IMR-90 (cell line): ENCODE measurements around the gene SCAF1.

Experiments
- BHLHE40 ChIP-seq: fragments of 150-350 bp; IDR thresholded peaks from 2 replicates; pipeline ENCODE4 v1.6.1; 2016; ENCODE audit warnings: mild to moderate bottlenecking, low read depth, low read length
- CEBPB ChIP-seq: IDR thresholded peaks from 2 replicates; pipeline ENCODE4 v1.6.1; 2012; ENCODE audit warnings: low read depth, low read length, improper control_type of control experiment
- CHD1 ChIP-seq: IDR thresholded peaks from 2 replicates; pipeline ENCODE4 v1.6.1; 2012; ENCODE audit warnings: low read depth, low read length, improper control_type of control experiment
- CTCF ChIP-seq: conservative IDR thresholded peaks from 2 replicates; pipeline ENCODE4 v1.5.1; 2012; ENCODE audit warnings: mild to moderate bottlenecking, low read depth, low read length, improper control_type of control experiment
- MAZ ChIP-seq: IDR thresholded peaks from 2 replicates; pipeline ENCODE4 v1.6.1; 2012; ENCODE audit warnings: low read depth, mild to moderate bottlenecking, low read length, improper control_type of control experiment, moderate library complexity, borderline replicate concordance
- MXI1 ChIP-seq: IDR thresholded peaks from 2 replicates; pipeline ENCODE4 v1.6.1; 2012; ENCODE audit warnings: low read depth, mild to moderate bottlenecking, low read length, moderate library complexity, borderline replicate concordance
- NFE2L2 ChIP-seq: fragments of 150-350 bp; IDR thresholded peaks from 2 replicates; pipeline ENCODE4 v1.6.1; 2016; ENCODE audit warnings: low read depth, mild to moderate bottlenecking, low read length
- POLR2A ChIP-seq: IDR thresholded peaks from 2 replicates; pipeline ENCODE4 v1.6.1; 2012; ENCODE audit warnings: mild to moderate bottlenecking, low read depth, low read length
- RCOR1 ChIP-seq: IDR thresholded peaks from 2 replicates; pipeline ENCODE4 v1.6.1; 2012; ENCODE audit warnings: mild to moderate bottlenecking, low read length, improper control_type of control experiment; ENCODE audit not compliant: insufficient replicate concordance
- RFX5 ChIP-seq: IDR thresholded peaks from 2 replicates; pipeline ENCODE4 v1.8.0; 2012; ENCODE audit warnings: low read depth, mild to moderate bottlenecking, low read length, moderate library complexity
- SMC3 ChIP-seq: fragments of 150-350 bp; IDR thresholded peaks from 2 replicates; pipeline ENCODE4 v1.6.1; 2016; ENCODE audit warnings: low read depth, mild to moderate bottlenecking, antibody characterized with exemption, low read length, moderate library complexity
- TF ChIP-seq, protein P1 (sequence below): fragments of 150-350 bp; IDR thresholded peaks from 2 replicates; pipeline ENCODE4 v1.6.1; 2017; ENCODE audit warnings: mild to moderate bottlenecking, antibody characterized with exemption, low read length, low read depth

DNA sequence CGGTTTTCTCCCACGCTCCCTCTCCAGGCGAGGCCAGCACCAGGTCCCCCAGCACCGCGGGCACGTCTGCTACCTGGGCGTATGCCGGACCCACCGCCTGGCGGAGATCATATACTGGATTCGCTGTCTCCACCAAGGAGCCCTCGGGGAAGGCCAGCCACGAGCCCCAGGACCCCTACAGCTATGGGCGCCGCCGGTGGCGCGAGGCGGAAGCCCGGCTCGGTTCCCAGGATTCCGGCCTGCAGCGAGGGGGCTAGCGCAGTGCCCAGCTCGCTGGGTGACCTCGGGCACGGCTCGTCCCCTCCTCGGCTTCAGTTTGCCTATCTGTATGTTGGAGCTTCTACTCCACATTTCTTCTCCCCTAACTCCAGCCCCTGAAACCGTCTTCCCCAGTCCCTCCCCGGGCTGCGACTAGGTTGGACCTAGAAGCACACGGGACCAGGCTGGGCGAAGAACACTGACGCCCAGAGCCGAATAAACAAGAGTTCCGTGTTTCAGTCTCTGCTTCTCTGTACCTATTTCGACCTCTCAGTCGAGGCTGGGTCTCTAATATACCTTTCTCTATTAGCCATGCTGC lies 48.2 kb downstream of the SCAF1 start:
- TF ChIP-seq CTCF (no peak), POLR2A (no peak), MXI1 (no peak), CHD1 (no peak), RCOR1 (no peak), CEBPB (no peak), BHLHE40 (no peak), MAZ (no peak; the same call in 1 of the 2 replicates), SMC3 (no peak), NFE2L2 (no peak), RFX5 (no peak)
- TF ChIP-seq, protein P1, sequence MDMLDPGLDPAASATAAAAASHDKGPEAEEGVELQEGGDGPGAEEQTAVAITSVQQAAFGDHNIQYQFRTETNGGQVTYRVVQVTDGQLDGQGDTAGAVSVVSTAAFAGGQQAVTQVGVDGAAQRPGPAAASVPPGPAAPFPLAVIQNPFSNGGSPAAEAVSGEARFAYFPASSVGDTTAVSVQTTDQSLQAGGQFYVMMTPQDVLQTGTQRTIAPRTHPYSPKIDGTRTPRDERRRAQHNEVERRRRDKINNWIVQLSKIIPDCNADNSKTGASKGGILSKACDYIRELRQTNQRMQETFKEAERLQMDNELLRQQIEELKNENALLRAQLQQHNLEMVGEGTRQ = no peak
